Ascending aorta (tissue), 2 donors: ENCODE data around the gene NMT1. TPM values are rescaled to one million over a fixed set of nuclear protein-coding genes. Genes with fewer than 3 reads are reported as not detected.
A peak's percentile ranks its signal among the peaks of the same experiment; 100 is the strongest.

Experiments used
- DNase-seq, 2 donors: peaks; one replicate each; pipeline ENCODE4 v3.0.0-alpha.2; 2019; ENCODE audit warnings: low spot score in 2 of 2
- H3K27ac ChIP-seq, 2 donors: fragments of 200-600 bp; sonication (generic); one replicate each; pipeline ENCODE4 v1.5.1; 2016 to 2017; ENCODE audit warnings: mild to moderate bottlenecking in 1 of 2
- H3K27me3 ChIP-seq: fragments of 200-600 bp; sonication (generic); one replicate; pipeline ENCODE4 v1.5.1; 2017
- H3K36me3 ChIP-seq, 2 donors: fragments of 200-600 bp; sonication (generic); one replicate each; pipeline ENCODE4 v1.5.1; 2016
- H3K4me1 ChIP-seq, 2 donors: fragments of 200-600 bp; sonication (generic); one replicate each; pipeline ENCODE4 v1.5.1; 2016 to 2017; ENCODE audit warnings: mild to moderate bottlenecking in 1 of 2
- H3K4me3 ChIP-seq, 2 donors: fragments of 200-600 bp; sonication (generic); one replicate each; pipeline ENCODE4 v1.5.1; 2016 to 2017; ENCODE audit warnings: mild to moderate bottlenecking in 1 of 2
- H3K9me3 ChIP-seq, 2 donors: fragments of 200-600 bp; sonication (generic); one replicate each; pipeline ENCODE4 v1.5.1; 2016
- CTCF ChIP-seq, 3 experiments: fragments of 200-600 bp in 2 of 3; fragments of 450-650 bp in 1 of 3; sonication (generic) in 2 of 3; IDR thresholded peaks; one replicate each; pipeline ENCODE4 v1.5.1; 2016 to 2019; ENCODE audit warnings: antibody characterized with exemption in 3 of 3, mild to moderate bottlenecking in 1 of 3, moderate library complexity in 1 of 3
- intact Hi-C: fragments of 100-400 bp; cut with DNase I; formaldehyde crosslinking; loops from one replicate; pipeline ENCODE4 v1.15.1; 2023
- total RNA-seq: library from RNA; depleted of rRNA; stranded (reverse); fragments of >200 nt; gene quantifications from one replicate; pipeline ENCODE4 v1.1.0, GENCODE V29; 2016

Gene NMT1
- total RNA-seq, 1 donor from 2014 or later: 89.7 TPM

- intact Hi-C loops: loop anchor here (1.0 to 10.0 kb wide), 4 partner anchors 14 to 1243 kb away; partner anchors contain the start of genes HEXIM2, MAP3K14 and MPP2
- peak in 1 of 2 donors; percentile 87 for DNase-seq
- H3K27ac ChIP-seq: peak overlapping the region; percentile 96
- peaks cover 11 to 47% of the 10 kb centered on the region in 2 donors for H3K4me1 ChIP-seq
- peak overlapping the region; percentile 70 to 73 for H3K4me3 ChIP-seq
- no peaks in the 10 kb centered on the region for H3K27me3 ChIP-seq
- no peak for TF ChIP-seq CTCF (IDR thresholded peaks at IDR 0.05)
- H3K36me3 ChIP-seq: no peaks in the 10 kb centered on the region
- no peaks in the 10 kb centered on the region for H3K9me3 ChIP-seq
Observed at GRCh38 chr17:45147581-45148182, 86.6 kb downstream of the NMT1 start.

GRCh38 chr17:45148183-45149036 lies 87.3 kb downstream of the NMT1 start, which contains the start of gene HEXIM1:
HEXIM1 (plus strand) TSS chr17:45148475; CDS start chr17:45149191, 716 bp downstream.
- peaks cover 11 to 47% of the 10 kb centered on the region in 2 donors for H3K4me1 ChIP-seq
- H3K4me3 ChIP-seq: peak within 1 kb of the TSS; percentile 73 to 90
- intact Hi-C loops: loop anchor here (1.0 to 10.0 kb wide), 6 partner anchors 13 to 1244 kb away; partner anchors contain the start of genes ACBD4, HEXIM2, MAP3K14 and MPP2
- peak within 1 kb of the TSS; percentile 96 to 97 for H3K27ac ChIP-seq
- H3K27me3 ChIP-seq: no peaks in the 10 kb centered on the region
- no peaks in the 10 kb centered on the region for H3K9me3 ChIP-seq
- no peak for TF ChIP-seq CTCF (IDR thresholded peaks at IDR 0.05)
- peak; percentile 98 to 100 for DNase-seq
- no peaks in the 10 kb centered on the region for H3K36me3 ChIP-seq

GRCh38 chr17:45149037-45149668 lies 88.0 kb downstream of the NMT1 start:
- Histone ChIP-seq H3K27me3 (no peaks in the 10 kb centered on the region), H3K27ac (peak overlapping the region; percentile 94 to 97), H3K4me3 (peak overlapping the region; percentile 72 to 90), H3K36me3 (no peaks in the 10 kb centered on the region), H3K4me1 (peaks cover 11 to 44% of the 10 kb centered on the region in 2 donors), H3K9me3 (no peaks in the 10 kb centered on the region)
- intact Hi-C loops: loop anchor here (1.0 to 10.0 kb wide), 4 partner anchors 14 to 1244 kb away; partner anchors contain the start of genes ACBD4, MAP3K14 and MPP2
- TF ChIP-seq CTCF (IDR thresholded peaks at IDR 0.05): peak; percentile 86 to 93 (median 87)
- DNase-seq: peak in 1 of 2 donors; percentile 94

GRCh38 chr17:45149669-45150664 lies 88.8 kb downstream of the NMT1 start:
- Histone ChIP-seq H3K9me3 (no peaks in the 10 kb centered on the region), H3K27me3 (no peaks in the 10 kb centered on the region), H3K4me1 (peaks cover 9 to 41% of the 10 kb centered on the region in 2 donors), H3K36me3 (no peaks in the 10 kb centered on the region), H3K27ac (peak overlapping the region; percentile 94 to 97), H3K4me3 (peak overlapping the region; percentile 72 to 90)
- intact Hi-C loops: loop anchor here (1.0 to 10.0 kb wide), 4 partner anchors 15 to 1245 kb away; partner anchors contain the start of genes ACBD4, MAP3K14 and MPP2
- no peak for TF ChIP-seq CTCF (IDR thresholded peaks at IDR 0.05)
- DNase-seq: peak in 1 of 2 donors; percentile 85
